Germinal center (tissue), 1 donor: ENCODE results near the gene TMEM107.
"Not testable (repeated sequence)": the region's sequence is repeated elsewhere in the genome, so short reads cannot be mapped to it uniquely, and the experiment has no call there.

Experiments
- DNase-seq: peaks from one replicate; pipeline ENCODE4 v3.0.0; 2012; ENCODE audit warnings: mixed read lengths, low spot score

The TMEM107 gene

DNA sequence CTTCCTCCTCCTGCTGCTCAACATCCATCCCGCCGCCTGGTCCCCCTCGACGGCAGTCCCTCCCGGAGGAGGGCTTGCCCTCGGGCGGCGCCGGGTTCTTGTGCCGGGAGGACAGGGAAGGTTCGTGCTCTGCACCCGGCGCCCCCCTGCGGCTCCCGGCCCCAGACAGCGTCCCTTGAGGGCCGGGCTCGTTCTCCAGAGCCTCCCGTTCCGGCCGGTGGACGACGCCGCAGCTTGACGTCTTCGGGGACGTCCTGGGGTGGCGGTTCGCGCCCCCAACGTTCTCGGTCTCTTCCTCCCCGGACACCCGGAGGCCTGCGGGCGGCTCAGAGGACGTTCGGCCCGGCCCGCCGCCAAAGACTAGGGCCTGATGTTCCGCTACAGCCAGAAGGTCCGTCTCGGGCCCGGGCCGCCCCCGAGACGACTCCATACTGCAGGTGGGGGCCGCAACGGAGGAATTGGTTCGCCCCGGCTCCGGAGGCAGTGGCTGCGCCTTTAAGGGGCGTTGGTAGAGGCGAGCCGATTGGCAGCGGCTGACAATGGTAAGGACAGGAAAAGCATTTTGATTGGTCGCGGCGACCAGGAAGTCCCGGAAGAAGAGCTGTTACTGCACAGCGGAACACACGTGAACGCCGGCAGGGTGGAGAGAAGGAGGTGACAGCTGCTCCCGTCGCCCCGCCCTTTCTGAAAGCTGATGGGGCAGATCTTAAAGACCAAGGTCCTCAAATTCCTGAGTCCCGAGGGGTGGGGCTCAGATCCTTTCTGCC lies 13.7 kb upstream of the TMEM107 start, which contains the start of gene BORCS6:
Gene BORCS6 (minus strand): TSS at position 470 of the 767 bp plus-strand sequence. CDS start 40 bp downstream, at position 430.
- DNase-seq: peak; percentile 97

DNA sequence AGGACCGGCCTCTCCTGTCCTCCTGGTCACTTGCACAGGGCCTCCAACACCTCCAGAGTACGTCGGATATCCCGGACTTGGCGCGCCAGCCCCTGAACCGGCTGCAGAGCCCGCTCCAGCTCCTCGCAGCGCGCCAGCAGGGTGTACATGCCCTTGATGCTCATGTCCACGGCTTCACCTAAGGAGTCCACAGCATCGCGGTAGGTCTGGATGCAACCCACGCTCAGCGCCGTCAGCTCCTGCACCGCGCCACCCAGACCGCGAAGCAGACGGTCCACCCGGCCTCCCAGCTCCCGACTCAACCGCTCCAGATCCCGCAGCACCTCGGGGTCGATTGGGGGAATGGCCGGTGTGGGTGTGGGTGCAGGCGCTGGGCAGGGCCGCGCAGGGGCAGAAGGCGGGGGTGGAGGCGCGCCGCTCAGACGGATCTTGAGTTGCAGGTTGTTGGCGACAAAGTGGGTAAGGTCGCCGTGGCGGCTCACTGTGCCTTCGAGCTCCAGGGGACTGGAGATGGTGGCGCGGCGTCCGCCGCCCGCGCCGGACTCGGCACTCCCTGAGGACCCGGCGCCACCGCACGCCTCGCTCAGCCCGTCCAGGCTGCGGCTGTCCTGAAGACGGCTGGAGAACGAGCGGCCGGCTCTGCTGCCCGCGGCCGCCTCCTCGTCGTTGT lies 13.0 kb upstream of the TMEM107 start:
- DNase-seq: no peak

DNA sequence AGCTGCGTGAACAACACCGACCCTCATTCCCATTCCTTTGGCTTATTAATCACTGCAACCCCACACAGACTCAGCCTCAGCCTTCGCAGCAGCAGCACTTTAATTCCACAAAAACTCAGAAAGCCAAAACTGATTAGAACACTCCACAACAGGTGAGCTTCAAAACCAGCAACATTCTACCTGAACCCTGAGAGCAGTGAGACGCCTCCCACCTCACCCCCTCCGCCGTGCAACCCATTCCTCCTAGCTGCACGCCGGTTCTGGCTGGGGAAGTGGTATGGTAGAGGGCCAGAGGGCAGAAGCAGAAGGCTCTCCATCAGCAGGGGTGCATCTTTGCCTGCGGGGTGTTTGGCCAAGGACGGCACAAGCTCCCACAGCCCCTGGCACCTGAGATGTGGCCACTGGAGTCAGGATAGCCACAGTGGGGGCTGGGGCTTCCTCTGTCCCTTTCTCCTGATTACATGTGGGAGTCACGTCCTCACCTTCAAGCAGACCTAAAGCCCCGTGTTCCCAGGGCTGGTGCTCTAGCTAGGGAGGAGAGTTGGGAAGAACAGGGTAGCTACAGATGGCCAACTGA lies 12.2 kb upstream of the TMEM107 start:
- no peak for DNase-seq

DNA sequence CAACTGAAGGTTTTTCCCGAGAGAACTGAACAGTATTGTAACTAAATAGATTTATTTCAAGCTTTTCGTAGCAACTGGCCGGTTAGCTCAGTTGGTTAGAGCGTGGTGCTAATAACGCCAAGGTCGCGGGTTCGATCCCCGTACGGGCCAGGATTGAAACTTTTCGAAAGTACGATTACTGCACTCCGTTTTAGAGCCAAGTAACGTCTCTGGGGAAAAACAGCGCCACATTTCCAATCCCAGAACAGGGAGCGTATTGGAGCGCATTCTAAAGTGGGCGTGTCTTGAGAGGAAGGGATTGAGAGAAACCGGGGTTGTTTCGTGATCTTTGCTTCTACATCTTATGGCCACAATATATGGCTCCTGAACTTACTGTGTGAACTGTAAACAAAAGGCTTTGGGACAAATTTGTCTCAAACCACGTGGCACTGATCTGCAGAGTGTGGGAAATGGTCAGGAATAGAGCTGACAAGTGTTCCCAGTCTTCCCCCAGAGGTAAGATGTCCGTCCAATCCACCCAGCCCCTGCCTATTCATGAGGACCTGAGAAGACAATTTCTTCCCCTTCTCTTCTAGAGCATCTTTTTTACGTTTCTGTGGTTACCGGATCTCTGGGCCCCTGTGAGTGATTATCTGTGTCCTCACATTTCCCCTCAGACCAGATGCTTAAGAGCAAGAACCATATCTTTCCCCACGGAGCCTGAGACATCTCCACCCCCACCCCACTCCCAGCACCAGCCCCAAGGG lies 11.5 kb upstream of the TMEM107 start:
- DNase-seq: peak; percentile 71

- peak; percentile 68 for DNase-seq
These were observed 10.8 kb upstream of the TMEM107 start for GRCh38 chr17:8186787-8187516.

- DNase-seq: no peak
These were observed 10.2 kb upstream of the TMEM107 start for GRCh38 chr17:8186446-8186786.

DNA sequence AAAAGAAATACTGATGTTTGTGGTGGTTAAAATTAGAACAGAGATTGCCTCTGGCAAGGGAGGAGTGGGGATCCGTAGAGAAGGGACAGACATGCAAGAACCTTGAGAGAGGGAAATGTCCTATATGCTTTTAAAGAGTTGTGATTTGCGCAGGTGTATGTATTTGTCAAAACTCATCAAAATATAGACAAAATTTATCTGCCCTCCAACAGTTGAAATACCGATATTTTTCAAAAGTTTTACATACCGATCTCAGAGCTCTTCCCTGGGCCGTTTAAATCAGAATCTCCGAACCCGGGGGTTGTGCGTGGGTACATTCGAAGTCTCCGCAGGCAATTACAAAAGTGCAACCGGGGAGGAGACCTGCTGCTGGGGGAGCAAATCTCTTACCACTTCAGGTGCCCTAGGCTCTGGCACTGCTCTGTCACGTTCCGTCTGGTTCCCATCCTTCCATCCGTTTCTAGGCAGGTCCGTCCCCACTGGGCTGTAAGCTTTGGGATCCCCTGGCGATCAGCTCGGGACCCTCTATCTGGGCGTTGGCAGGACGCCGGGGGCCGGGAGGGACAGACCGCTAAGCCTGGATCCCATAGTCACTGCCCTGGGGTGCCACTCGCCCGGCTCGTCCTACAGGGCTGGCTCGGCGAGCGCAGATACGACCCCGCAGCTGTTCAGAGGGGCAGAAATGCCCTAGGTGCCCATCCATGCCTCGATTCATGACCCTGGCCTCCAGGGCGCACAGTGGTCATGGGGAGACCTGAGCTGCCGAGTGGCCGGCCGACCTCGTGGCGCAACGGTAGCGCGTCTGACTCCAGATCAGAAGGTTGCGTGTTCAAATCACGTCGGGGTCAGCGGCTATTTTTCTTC lies 9.6 kb upstream of the TMEM107 start:
- DNase-seq: peak; percentile 69

DNA sequence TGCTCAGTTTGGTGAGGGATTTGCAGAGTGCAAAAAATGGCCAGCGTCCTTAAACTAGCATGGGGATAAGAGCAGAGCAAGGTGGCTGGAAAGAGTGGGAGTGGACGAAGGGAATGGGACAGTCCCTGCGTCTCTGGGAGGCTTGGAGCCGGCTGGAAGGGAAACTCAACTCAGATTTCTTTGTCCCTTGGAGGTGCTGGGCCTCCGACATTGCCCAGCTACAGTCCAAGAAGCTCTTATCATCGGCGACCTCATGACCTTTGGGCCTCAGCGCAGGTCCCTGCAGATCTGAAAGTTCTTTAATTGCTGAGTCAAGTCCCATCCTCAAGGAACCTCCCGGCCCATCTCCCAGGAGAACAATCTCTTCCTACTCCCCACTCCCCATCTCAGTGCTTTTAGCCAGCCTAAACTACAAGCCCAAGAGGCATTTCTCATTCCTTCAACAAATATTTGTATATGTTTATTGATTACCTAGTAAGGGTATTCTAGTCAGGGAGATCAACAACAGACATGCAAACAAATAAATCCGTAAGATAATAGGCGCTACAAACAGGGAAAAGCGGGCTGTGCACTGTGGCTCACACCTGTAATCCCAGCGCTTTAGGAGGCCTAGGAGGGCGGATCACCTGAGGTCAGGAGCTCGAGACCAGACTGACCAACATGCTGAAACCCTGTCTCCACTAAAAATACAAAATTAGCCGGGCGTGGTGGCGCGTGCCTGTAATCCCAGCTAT lies 985 bp upstream of the TMEM107 start:
- no peak for DNase-seq

DNA sequence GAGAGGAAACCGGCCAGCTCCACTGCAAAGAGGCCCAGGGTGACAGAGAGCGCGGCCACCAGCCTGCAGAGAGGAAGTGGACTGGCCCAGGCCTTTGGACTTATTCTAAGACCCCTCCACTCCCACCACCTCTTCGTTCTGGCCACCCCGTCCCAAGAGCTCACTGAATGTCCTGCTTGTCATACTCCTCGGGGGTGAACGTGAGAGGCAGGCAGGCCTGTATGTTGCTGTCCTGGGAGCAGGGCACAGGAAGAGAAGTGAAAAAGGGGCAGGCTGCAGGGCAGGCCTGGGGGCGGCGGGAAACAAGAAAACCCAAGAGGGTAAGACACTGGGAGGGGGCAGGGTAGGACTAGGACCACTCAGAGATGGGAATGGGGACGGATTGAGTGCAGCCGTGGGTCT lies 384 bp downstream of the TMEM107 start:
- no peak for DNase-seq

DNA sequence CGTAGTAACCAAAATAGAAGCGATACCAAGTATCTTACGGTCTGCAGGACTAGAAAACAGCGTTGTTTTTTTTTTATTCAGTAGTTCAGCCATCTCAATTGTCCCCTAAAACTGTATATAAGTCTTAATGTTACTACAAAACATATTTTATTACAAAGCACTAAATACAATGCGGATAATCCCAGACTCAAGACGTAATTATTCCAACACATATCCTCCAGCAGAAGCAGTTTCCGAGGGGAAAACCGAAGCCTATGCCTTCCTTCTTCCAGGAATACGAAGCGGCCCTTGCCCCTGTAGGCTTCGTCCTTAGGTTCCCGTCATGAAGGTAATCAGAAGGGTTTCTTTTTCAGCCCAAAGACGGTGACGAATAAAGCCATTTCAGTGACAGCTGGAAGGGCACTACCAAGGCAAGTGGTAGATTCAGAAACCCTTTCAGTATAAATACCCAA lies 2.3 kb downstream of the TMEM107 start:
- DNase-seq: no peak

DNA sequence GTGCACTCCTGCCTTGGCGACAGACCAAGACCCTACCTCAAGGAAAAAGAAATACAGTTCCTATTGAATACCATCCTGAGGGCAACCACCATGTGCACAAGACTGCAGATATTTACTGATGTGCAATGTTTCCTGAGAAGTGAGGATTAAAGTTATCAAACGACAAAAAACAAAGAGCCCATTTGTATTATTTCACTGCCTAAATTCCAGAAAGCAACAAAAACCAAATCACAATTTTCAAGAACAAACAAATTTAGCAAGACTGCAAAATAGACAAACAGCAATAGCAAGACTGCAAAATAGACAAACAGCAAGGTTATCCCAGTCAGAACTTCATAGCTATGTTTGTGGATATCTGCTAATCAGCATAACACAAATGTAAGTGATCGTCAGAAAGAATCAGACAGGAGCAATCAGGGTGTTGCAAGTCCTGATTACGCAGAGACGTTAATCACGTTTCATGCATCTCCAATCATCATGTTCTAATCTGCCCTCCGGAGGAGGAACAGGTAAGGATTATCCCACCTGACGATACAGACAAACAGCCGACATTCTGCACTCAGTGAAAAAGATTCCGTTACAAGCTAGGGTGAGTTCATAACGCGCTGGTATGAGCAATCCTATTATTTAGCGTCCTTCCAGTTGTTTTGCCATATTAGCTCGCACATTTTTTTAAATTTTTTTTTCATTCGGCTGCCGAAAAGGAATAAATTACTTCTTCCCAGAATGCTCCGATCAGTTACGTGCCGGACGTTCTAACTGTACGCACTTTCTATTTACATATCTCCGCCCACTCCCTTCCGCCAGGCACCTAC lies 2.9 kb downstream of the TMEM107 start:
- peak; percentile 80 for DNase-seq

DNA sequence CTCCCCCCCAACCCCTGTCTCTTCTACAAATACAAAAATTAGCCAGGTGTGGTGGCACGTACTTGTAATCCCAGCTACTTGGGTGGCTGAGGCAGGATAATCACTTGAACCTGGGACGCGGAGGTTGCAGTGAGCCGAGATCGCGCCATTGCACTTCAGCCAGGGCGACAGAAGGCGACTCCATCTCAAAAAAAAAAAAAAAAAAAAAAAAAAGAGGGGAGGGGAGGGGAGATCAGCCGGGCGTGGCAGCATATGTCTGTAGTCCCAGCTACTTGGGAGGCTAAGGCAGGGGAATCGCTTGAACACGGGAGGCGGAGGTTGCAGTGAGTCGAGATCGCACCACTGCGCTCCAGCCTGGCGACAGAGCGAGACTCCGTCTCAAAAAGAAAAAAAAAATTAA lies 6.0 kb downstream of the TMEM107 start:
- DNase-seq: not testable (repeated sequence)

DNA sequence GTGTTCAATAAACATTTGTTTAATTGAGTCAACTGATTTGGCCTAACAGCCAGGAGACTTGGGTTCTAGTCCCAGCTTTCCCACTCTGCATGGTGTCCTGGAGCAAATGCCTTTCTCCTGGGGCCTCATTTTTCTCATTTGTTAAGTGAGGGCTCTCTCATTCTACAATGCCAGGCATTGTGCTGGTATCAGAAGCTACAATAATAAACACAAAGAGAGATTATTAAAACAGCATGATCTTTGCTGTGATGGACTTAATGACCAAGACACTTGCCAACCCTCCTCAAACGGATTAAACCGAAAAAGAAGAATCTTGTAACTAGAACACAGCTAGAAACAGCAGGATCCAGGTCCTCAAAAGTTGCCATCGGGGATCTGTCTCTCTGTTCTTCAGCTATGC lies 8.7 kb downstream of the TMEM107 start:
- no peak for DNase-seq

GRCh38 chr17:8166731-8167130 lies 9.4 kb downstream of the TMEM107 start:
- DNase-seq: no peak

DNA sequence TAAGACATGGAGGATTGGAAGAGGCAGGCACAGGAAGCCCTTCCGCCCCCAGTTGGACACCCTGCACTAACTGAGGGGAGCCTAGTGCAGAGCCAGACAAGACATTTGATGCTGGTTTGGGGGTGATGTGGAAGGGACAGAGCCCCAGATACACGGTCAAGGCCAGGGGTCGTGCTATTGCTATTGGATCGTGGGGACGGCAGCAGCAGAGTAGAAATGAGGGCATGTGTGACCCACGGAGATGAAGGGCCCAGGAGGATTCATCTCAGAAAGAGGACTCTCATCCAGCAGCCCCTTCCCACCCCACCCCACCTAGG lies 11.4 kb downstream of the TMEM107 start:
- DNase-seq: no peak

- DNase-seq: no peak
These were observed 12.0 kb downstream of the TMEM107 start for GRCh38 chr17:8163978-8164814.

DNA sequence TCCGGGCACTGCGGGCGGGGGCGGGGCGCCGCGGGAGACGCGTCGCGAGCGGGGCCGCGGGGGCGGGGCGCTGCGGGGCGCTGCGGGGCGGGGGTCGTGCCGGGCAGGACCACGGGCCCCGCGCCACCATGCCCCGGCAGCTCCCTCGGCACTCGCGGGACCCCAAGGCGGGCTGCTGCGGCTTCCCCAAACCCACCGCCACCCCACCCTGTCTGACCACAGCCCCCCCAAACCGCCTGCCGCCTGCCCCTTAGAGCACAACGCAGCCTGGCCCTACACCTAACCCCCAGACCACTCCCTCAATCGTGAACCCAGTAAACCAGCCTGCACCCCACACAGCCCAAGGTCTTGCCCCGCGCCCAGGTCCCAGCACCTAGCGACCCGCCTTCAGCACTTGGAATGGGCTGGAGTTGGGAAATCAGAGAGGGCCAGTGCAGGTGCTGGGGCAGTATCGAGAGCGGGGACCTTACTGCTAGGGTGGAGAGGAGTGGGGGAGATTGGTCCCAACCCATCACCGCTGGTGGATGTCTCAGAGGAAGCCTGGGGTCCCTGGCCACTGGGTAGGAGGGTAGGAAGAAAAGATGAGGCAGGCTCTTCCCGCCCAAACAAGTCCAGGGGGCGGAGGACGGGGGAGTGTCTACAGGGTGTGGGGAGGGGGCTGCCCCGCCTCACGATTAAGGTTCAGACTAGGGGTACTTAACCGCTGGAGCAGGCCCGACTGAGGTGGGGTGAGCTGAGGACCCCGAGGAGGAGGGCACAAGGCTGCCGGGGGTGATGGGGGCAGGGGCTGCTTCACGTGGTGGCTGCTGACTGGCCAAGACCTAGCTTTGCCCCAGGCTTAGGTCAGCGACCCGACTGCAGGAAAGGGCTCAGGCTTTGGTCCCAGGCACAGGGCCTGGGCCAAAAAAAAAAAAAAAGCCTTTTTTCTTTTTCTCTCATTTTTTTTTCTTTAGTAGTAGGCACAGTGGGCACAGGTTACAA lies 12.9 kb downstream of the TMEM107 start:
- no peak for DNase-seq
